Sigmoid colon (tissue), 7 donors: ENCODE results near the gene LTBP1. TPM values are rescaled to one million over a fixed set of nuclear protein-coding genes. Genes with fewer than 3 reads are reported as not detected.
A peak's percentile ranks its signal among the peaks of the same experiment; 100 is the strongest.

Source experiments
- DNase-seq: peaks from one replicate; pipeline ENCODE4 v3.0.0-alpha.2; 2019
- H3K27ac ChIP-seq, 4 donors: fragments of 200-600 bp; sonication (generic); one replicate each; pipeline ENCODE4 v1.5.1; 2016 to 2019; ENCODE audit warnings: mild to moderate bottlenecking in 1 of 4
- H3K27me3 ChIP-seq, 3 donors: fragments of 200-600 bp; sonication (generic); one replicate each; pipeline ENCODE4 v1.5.1; 2019; ENCODE audit warnings: mild to moderate bottlenecking in 1 of 3
- H3K36me3 ChIP-seq, 4 donors: fragments of 200-600 bp; sonication (generic); one replicate each; pipeline ENCODE4 v1.5.1; 2016 to 2019
- H3K4me1 ChIP-seq, 4 donors: fragments of 200-600 bp; sonication (generic); one replicate each; pipeline ENCODE4 v1.5.1; 2017 to 2019
- H3K4me3 ChIP-seq, 4 donors: fragments of 200-600 bp; sonication (generic); one replicate each; pipeline ENCODE4 v1.5.1; 2017 to 2019; ENCODE audit warnings: mild to moderate bottlenecking in 2 of 4, moderate library complexity in 1 of 4
- H3K9me3 ChIP-seq, 4 donors: fragments of 200-600 bp in 3 of 4; sonication (generic) in 3 of 4; one replicate each; pipeline versions ENCODE4 v1.5.1 to v1.6.1; 2013 to 2019
- CTCF ChIP-seq, 4 experiments: fragments of 450-650 bp in 3 of 4; fragments of 200-600 bp in 1 of 4; IDR thresholded peaks; one replicate each; pipeline ENCODE4 v1.5.1; 2016 to 2019; ENCODE audit warnings: antibody characterized with exemption in 4 of 4, mild to moderate bottlenecking in 3 of 4, moderate library complexity in 2 of 4
- EP300 ChIP-seq, 4 donors: sonication (generic); formaldehyde crosslinking; IDR thresholded peaks; one replicate each; pipeline ENCODE4 v1.6.1; 2017; ENCODE audit warnings: antibody characterized with exemption in 4 of 4
- POLR2A ChIP-seq, 2 donors: fragments of 450-650 bp; IDR thresholded peaks; one replicate each; pipeline ENCODE4 v1.6.1; 2016; ENCODE audit warnings: antibody characterized with exemption in 2 of 2, mild to moderate bottlenecking in 2 of 2, moderate library complexity in 2 of 2
- POLR2AphosphoS5 ChIP-seq, 4 donors: sonication (generic); formaldehyde crosslinking; IDR thresholded peaks; one replicate each; pipeline ENCODE4 v1.6.1; 2017; ENCODE audit warnings: antibody characterized with exemption in 4 of 4
- WGBS, 2 donors: extraction: QIAGEN DNeasy Blood & Tissue Kit; methylation state at CpG; one replicate each; pipeline ENCODE4 v1.1.7; 2013; 5-methylcytosine and 5-hydroxymethylcytosine counted together
- intact Hi-C: fragments of 100-400 bp; cut with DNase I; formaldehyde crosslinking; loops from one replicate; pipeline ENCODE4 v1.15.1; 2023
- polyA plus RNA-seq, 3 donors: library from polyadenylated mRNA; stranded (reverse); fragments of 200-250 nt; gene quantifications; one replicate each; pipeline ENCODE4 v1.2.3, GENCODE V29; 2013
- total RNA-seq, 4 donors: library from RNA; depleted of rRNA; stranded (reverse); fragments of >200 nt; gene quantifications; one replicate each; pipeline ENCODE4 v1.1.0, GENCODE V29; 2016
- donor health status: healthy with polysubstance abuse.
- donor health status: Bipolar disorder and iron deficiency.
- donor health status: healthy.

The LTBP1 gene
- total and polyA plus RNA-seq, 7 donors: 3.0 to 102 (median 34.2) TPM

- TF ChIP-seq EP300 (IDR thresholded peaks at IDR 0.05) (no peak), POLR2AphosphoS5 (IDR thresholded peaks at IDR 0.05) (no peak), CTCF (IDR thresholded peaks at IDR 0.05) (no peak), POLR2A (IDR thresholded peaks at IDR 0.05) (no peak)
- no peaks in the 10 kb centered on the region for H3K9me3 ChIP-seq
- H3K27me3 ChIP-seq: no peaks in the 10 kb centered on the region
- no peak for DNase-seq
- intact Hi-C loops: no loop called here
- H3K4me1 ChIP-seq: peaks cover 0 to 47% (median 26%) of the 10 kb centered on the region in 4 donors
- no peak overlapping the region for H3K4me3 ChIP-seq
- no peaks in the 10 kb centered on the region for H3K36me3 ChIP-seq
- peak overlapping the region; percentile 19 to 67 (median 66) for H3K27ac ChIP-seq
- WGBS, 2 donors: 71 to 90% methylated on average over 8 of the region's 8 CpGs
Observed at GRCh38 chr2:33321236-33321771, 374.6 kb downstream of the LTBP1 start.

GRCh38 chr2:33321876-33322483 lies 375.2 kb downstream of the LTBP1 start:
- Histone ChIP-seq H3K4me3 (no peak overlapping the region), H3K36me3 (no peaks in the 10 kb centered on the region), H3K4me1 (peaks cover 0 to 49% (median 26%) of the 10 kb centered on the region in 4 donors), H3K27me3 (no peaks in the 10 kb centered on the region), H3K27ac (peak overlapping the region; percentile 19 to 67 (median 66)), H3K9me3 (no peaks in the 10 kb centered on the region)
- intact Hi-C loops: no loop called here
- WGBS, 2 donors: 65 to 79% methylated on average over 3 of the region's 3 CpGs
- no peak for TF ChIP-seq CTCF (IDR thresholded peaks at IDR 0.05)
- TF ChIP-seq POLR2AphosphoS5 (IDR thresholded peaks at IDR 0.05): peak in 1 of 4 donors; percentile 20
- TF ChIP-seq POLR2A (IDR thresholded peaks at IDR 0.05): no peak
- TF ChIP-seq EP300 (IDR thresholded peaks at IDR 0.05): no peak
- no peak for DNase-seq

- no peaks in the 10 kb centered on the region for H3K9me3 ChIP-seq
- peaks cover 0 to 49% (median 26%) of the 10 kb centered on the region in 4 donors for H3K4me1 ChIP-seq
- no peak overlapping the region for H3K4me3 ChIP-seq
- TF ChIP-seq CTCF (IDR thresholded peaks at IDR 0.05) (no peak), POLR2AphosphoS5 (IDR thresholded peaks at IDR 0.05) (no peak), EP300 (IDR thresholded peaks at IDR 0.05) (no peak), POLR2A (IDR thresholded peaks at IDR 0.05) (no peak)
- H3K36me3 ChIP-seq: no peaks in the 10 kb centered on the region
- intact Hi-C loops: no loop called here
- DNase-seq: no peak
- no peaks in the 10 kb centered on the region for H3K27me3 ChIP-seq
- 64 to 83% methylated on average over 6 of the region's 6 CpGs for WGBS, 2 donors
- H3K27ac ChIP-seq: peak overlapping the region; percentile 19 to 67 (median 66)
Observed at GRCh38 chr2:33322612-33323011, 375.9 kb downstream of the LTBP1 start.

GRCh38 chr2:33323957-33324356 lies 377.2 kb downstream of the LTBP1 start:
- Histone ChIP-seq H3K9me3 (no peaks in the 10 kb centered on the region), H3K27me3 (no peaks in the 10 kb centered on the region), H3K4me1 (peaks cover 0 to 49% (median 26%) of the 10 kb centered on the region in 4 donors), H3K27ac (peak overlapping the region in 3 of 4 donors; percentile 35 to 67 (median 66)), H3K4me3 (no peak overlapping the region), H3K36me3 (no peaks in the 10 kb centered on the region)
- intact Hi-C loops: no loop called here
- 97% methylated on average over 2 of the region's 2 CpGs for WGBS, 2 donors
- DNase-seq: no peak
- no peak for TF ChIP-seq POLR2AphosphoS5 (IDR thresholded peaks at IDR 0.05)
- TF ChIP-seq CTCF (IDR thresholded peaks at IDR 0.05): no peak
- no peak for TF ChIP-seq POLR2A (IDR thresholded peaks at IDR 0.05)
- TF ChIP-seq EP300 (IDR thresholded peaks at IDR 0.05): no peak
